Natural killer cell (primary cell): ENCODE results near the gene SLFN12L. TPM values are rescaled to one million over a fixed set of nuclear protein-coding genes. Genes with fewer than 3 reads are reported as not detected.
A peak's percentile ranks its signal among the peaks of the same experiment; 100 is the strongest.

ENCODE experiments used
- ATAC-seq, 3 donors: fragments of 150-1000 bp in 2 of 3; fragments of 200-7000 bp in 1 of 3; cut with Tn5 transposase; 1 replicate in 1 of 3; 2 replicates in 2 of 3; pipeline ENCODE4 v1.10.0; 2021; ENCODE audit warnings: mild to moderate bottlenecking in 2 of 3, moderate library complexity in 2 of 3
- DNase-seq, 2 donors: peaks; one replicate each; pipeline versions ENCODE4 v3.0.0 to v3.0.0-alpha.2; 2013 to 2021; ENCODE audit warnings: mixed read lengths in 1 of 2
- H3K27ac ChIP-seq: one replicate; pipeline ENCODE4 v1.5.1; 2013; ENCODE audit warnings: mild to moderate bottlenecking, low read length
- H3K27me3 ChIP-seq: one replicate; pipeline ENCODE4 v1.6.1; 2013; ENCODE audit warnings: low read length; ENCODE audit not compliant: control insufficient read depth, insufficient read depth
- H3K36me3 ChIP-seq: one replicate; pipeline ENCODE4 v1.6.1; 2013; ENCODE audit warnings: low read length; ENCODE audit not compliant: control insufficient read depth, insufficient read depth
- H3K4me1 ChIP-seq: one replicate; pipeline ENCODE4 v1.6.1; 2013; ENCODE audit warnings: low read length; ENCODE audit not compliant: control insufficient read depth, insufficient read depth
- H3K4me3 ChIP-seq: one replicate; pipeline ENCODE4 v1.5.1; 2013; ENCODE audit warnings: low read length
- H3K9me3 ChIP-seq: one replicate; pipeline ENCODE4 v1.6.1; 2013; ENCODE audit warnings: low read length; ENCODE audit not compliant: control insufficient read depth, insufficient read depth
- H3K27ac Mint-ChIP-seq, 2 donors: one replicate each; pipeline ENCODE4 v1.8.0; 2022; ENCODE audit warnings: mild to moderate bottlenecking in 2 of 2, mixed read lengths in 2 of 2, moderate library complexity in 1 of 2
- H3K27me3 Mint-ChIP-seq, 2 donors: one replicate each; pipeline ENCODE4 v1.8.0; 2022; ENCODE audit warnings: low read depth in 2 of 2, mixed read lengths in 2 of 2
- H3K36me3 Mint-ChIP-seq: one replicate; pipeline ENCODE4 v1.8.0; 2022; ENCODE audit warnings: mixed read lengths
- H3K4me1 Mint-ChIP-seq, 2 donors: one replicate each; pipeline ENCODE4 v1.8.0; 2022; ENCODE audit warnings: mixed read lengths in 2 of 2
- H3K4me3 Mint-ChIP-seq: one replicate; pipeline ENCODE4 v1.8.0; 2022; ENCODE audit warnings: mild to moderate bottlenecking, moderate library complexity, mixed read lengths
- H3K9me3 Mint-ChIP-seq, 2 donors: one replicate each; pipeline ENCODE4 v1.8.0; 2022; ENCODE audit warnings: mixed read lengths in 2 of 2
- WGBS: methylation state at CpG from one replicate; pipeline ENCODE4 v1.1.7; 2013; ENCODE audit warnings: missing lambda C conversion rate; ENCODE audit not compliant: insufficient coverage; 5-methylcytosine and 5-hydroxymethylcytosine counted together
- intact Hi-C: fragments of 100-400 bp; cut with micrococcal nuclease; formaldehyde crosslinking; loops from one replicate; pipeline ENCODE4 v1.14.2; 2022
- total RNA-seq, 4 donors: library from RNA; stranded (reverse); fragments of 120-200 nt in 1 of 4; gene quantifications; one replicate each; pipeline versions ENCODE4 v1.2.3 to v1.2.4, GENCODE V29; 2013 to 2022
- TF ChIP-seq, protein P1 (sequence below): fragments of 200-600 bp; IDR thresholded peaks from one replicate; pipeline ENCODE4 v1.8.0; 2022; ENCODE audit warnings: antibody characterized with exemption

SLFN12L gene
- total RNA-seq, 3 donors from 2014 or later (not counting 1 experiment from before 2014, with no cell fraction given), result 126 to 174 (median 130) TPM

DNA sequence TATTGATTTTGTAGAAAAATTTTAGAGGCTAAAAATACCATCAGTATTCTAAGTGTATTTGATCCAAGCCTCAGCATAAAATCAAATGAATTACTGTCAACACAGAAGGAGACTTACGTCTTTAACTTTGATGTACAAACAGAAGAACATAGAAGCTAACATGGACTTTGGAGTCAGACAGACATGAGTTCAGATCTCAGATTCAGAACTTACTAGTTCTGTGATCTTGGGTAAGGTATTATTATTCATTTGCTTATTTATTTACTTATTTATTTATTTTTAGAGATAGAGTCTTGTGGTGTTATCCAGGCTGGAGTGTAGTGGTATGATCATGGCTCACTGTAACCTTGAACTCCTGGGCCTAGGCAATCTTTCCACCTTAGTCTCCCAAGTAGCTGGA is 4.0 kb upstream of the SLFN12L start:
- Histone ChIP-seq H3K36me3 (no peaks in the 10 kb centered on the region), H3K4me3 (peak overlapping the region; percentile 39), H3K9me3 (no peaks in the 10 kb centered on the region), H3K27ac (peak overlapping the region; percentile 88), H3K27me3 (no peaks in the 10 kb centered on the region), H3K4me1 (peaks cover 24% of the 10 kb centered on the region)
- WGBS, result 0% methylated on average over 1 of the region's 1 CpG
- H3K4me1 Mint-ChIP-seq, result peaks cover 46 to 47% of the 10 kb centered on the region in 2 donors
- DNase-seq (peak in 1 of 2 donors; percentile 35), ATAC-seq (no peak)
- H3K4me3 Mint-ChIP-seq, result peak overlapping the region; percentile 90
- no peaks in the 10 kb centered on the region for H3K9me3 Mint-ChIP-seq
- no peaks in the 10 kb centered on the region for H3K27me3 Mint-ChIP-seq
- intact Hi-C loops, result loop anchor here (1.0 kb wide), 2 partner anchors 20 to 298 kb away; partner anchors contain the start of gene SLFN5
- peak overlapping the region; percentile 84 to 88 for H3K27ac Mint-ChIP-seq
- H3K36me3 Mint-ChIP-seq, result no peaks in the 10 kb centered on the region
- TF ChIP-seq, protein P1, sequence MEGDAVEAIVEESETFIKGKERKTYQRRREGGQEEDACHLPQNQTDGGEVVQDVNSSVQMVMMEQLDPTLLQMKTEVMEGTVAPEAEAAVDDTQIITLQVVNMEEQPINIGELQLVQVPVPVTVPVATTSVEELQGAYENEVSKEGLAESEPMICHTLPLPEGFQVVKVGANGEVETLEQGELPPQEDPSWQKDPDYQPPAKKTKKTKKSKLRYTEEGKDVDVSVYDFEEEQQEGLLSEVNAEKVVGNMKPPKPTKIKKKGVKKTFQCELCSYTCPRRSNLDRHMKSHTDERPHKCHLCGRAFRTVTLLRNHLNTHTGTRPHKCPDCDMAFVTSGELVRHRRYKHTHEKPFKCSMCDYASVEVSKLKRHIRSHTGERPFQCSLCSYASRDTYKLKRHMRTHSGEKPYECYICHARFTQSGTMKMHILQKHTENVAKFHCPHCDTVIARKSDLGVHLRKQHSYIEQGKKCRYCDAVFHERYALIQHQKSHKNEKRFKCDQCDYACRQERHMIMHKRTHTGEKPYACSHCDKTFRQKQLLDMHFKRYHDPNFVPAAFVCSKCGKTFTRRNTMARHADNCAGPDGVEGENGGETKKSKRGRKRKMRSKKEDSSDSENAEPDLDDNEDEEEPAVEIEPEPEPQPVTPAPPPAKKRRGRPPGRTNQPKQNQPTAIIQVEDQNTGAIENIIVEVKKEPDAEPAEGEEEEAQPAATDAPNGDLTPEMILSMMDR, result no peak

DNA sequence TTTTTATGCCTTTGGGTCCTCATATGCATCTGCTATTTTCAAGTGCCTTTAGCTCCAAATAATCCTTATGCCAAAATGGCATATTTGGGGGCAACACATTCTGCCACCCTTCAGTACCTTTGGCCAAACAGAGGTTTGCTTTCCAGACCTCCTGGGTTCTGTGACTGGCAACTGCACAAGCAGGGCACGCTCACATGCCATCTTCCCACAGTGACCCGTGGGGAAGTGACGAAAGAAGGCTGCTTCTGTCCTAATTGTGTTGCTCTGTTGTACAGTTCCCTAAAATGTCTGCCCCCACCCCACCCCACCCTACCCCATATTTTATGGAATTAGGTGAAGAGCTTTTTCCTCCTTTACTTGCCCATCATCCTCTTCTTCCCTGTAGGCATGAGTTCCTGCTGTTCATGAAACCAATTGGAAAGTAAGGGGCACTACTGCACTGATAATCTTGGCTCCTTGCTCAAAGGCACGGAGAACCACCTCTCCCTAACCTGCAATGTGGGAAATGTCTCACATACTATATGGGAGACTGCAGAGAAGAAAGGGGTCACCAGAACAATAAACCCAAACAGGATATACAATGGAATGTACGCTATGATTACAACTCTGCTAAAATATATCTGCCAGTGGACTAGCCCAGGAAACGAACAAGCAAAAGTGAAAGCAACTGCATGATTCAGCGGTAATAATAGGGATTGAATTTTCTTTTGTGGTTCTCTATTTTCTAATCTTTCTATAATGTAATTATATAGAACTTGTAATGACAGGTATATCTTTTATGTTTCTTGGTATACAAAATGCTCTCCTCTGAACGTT is 3.3 kb upstream of the SLFN12L start:
- peak overlapping the region; percentile 39 for H3K4me3 ChIP-seq
- intact Hi-C loops, result loop anchor here (1.0 kb wide), 2 partner anchors 19 to 297 kb away; partner anchors contain the start of gene SLFN5
- no peaks in the 10 kb centered on the region for H3K27me3 ChIP-seq
- Mint-ChIP-seq H3K27me3 (no peaks in the 10 kb centered on the region), H3K36me3 (no peaks in the 10 kb centered on the region), H3K4me1 (peaks cover 46 to 53% of the 10 kb centered on the region in 2 donors), H3K9me3 (no peaks in the 10 kb centered on the region), H3K27ac (peak overlapping the region; percentile 84 to 88), H3K4me3 (peak overlapping the region; percentile 90)
- H3K4me1 ChIP-seq, result peaks cover 26% of the 10 kb centered on the region
- 3% methylated on average over 4 of the region's 8 CpGs for WGBS
- DNase-seq, result peak in 1 of 2 donors; percentile 74
- TF ChIP-seq, protein P1, result no peak
- peak overlapping the region; percentile 88 for H3K27ac ChIP-seq
- no peaks in the 10 kb centered on the region for H3K36me3 ChIP-seq
- H3K9me3 ChIP-seq, result no peaks in the 10 kb centered on the region
- ATAC-seq, result peak; percentile 42 to 61 (median 54)

DNA sequence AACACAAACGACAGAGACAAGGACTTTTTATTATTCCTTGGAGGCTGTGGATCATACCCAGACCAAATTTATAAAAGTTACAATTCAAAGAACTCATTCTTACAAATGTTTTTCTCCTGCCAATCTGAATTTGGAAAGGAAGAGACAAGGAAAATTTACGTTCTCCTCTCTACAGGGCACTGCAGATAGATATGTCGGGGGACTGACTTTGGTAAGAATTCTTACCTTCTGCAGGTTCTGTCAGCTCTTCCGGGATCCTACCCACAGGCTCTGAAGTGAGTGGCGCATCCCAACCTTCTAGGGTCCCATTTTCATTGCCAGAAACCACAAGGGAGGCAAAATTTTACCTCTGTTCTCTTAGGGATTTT is 2.2 kb upstream of the SLFN12L start:
- Mint-ChIP-seq H3K27me3 (no peaks in the 10 kb centered on the region), H3K4me3 (peak overlapping the region; percentile 90), H3K36me3 (no peaks in the 10 kb centered on the region), H3K9me3 (no peaks in the 10 kb centered on the region), H3K27ac (peak overlapping the region; percentile 84 to 88), H3K4me1 (peaks cover 50 to 59% of the 10 kb centered on the region in 2 donors)
- Histone ChIP-seq H3K4me3 (no peak overlapping the region), H3K9me3 (no peaks in the 10 kb centered on the region), H3K27me3 (no peaks in the 10 kb centered on the region), H3K4me1 (peaks cover 34% of the 10 kb centered on the region), H3K27ac (peak overlapping the region; percentile 88), H3K36me3 (no peaks in the 10 kb centered on the region)
- WGBS, result 38% methylated on average over 4 of the region's 5 CpGs
- ATAC-seq (no peak), DNase-seq (no peak)
- intact Hi-C loops, result loop anchor here (1.0 to 10.0 kb wide), 4 partner anchors 91 to 645 kb away; partner anchors contain the start of gene SLFN13
- TF ChIP-seq, protein P1, result no peak
